ENCODE results near the gene GARNL3.

GARNL3 gene

DNA sequence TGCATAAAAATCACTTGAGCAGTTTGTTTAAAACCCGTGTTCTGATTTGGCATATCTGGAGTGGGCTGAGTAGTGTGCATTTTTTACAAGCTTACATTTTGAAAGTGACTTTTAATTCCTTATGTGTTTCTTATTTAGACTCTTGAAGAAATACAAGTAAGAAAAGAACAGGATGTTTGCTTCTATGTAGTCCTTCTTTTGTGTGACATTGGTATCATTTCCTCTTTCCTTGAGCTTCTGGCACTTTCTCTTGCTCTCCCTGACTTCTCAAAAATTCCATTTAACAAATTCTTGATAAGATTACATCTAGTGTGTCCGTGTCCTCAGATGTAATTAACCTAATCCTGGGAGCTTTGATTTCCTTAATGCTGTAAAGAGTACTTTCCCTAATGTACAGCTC, 12.5 kb downstream of the GARNL3 start:
- DNase-seq (ENCODE audit: low read depth in 2 of 2) = no peak

DNA sequence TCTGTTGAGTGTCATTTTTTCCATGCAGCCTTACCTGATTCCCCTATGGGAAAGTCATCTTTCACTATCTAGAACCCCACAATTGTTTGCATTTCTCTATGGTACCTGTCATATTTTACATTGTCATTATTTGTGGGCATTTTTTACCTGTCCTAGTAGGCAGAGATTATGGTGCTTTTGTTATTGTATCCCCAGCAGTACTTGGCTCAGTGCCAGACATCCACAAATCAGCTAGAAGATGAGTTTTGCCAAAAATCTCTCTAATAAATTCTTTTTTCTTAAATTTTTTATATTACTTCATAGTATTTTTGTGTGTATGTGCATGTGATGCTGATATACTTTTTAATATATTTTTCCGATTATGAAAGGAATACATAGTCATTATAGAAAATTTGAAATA, 13.2 kb downstream of the GARNL3 start:
- DNase-seq (ENCODE audit: low read depth in 2 of 2) = no peak

DNA sequence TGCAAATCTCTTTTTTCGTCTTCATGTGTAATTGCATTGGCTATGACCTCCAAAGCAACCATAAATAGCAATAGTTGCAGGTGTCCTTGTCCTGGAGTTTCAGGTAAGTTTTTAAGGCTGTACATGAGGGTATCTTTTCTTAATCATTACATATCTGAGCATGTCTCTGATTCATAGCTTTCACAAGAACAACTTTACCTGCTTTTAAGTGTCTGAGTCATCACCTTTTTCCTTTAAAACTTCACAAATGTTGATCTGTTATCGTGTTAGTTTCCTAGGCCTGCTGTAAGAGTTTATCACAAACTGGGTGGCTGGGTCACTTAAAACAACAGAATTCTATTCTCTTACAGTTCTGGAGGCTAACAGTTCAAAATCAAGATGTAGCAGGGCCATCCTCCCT, 13.8 kb downstream of the GARNL3 start:
- no peak for DNase-seq (ENCODE audit: low read depth in 2 of 2)

GRCh38 chr9:127279717-127280285, 15.2 kb downstream of the GARNL3 start:
- no peak for DNase-seq (ENCODE audit: low read depth in 2 of 2)

DNA sequence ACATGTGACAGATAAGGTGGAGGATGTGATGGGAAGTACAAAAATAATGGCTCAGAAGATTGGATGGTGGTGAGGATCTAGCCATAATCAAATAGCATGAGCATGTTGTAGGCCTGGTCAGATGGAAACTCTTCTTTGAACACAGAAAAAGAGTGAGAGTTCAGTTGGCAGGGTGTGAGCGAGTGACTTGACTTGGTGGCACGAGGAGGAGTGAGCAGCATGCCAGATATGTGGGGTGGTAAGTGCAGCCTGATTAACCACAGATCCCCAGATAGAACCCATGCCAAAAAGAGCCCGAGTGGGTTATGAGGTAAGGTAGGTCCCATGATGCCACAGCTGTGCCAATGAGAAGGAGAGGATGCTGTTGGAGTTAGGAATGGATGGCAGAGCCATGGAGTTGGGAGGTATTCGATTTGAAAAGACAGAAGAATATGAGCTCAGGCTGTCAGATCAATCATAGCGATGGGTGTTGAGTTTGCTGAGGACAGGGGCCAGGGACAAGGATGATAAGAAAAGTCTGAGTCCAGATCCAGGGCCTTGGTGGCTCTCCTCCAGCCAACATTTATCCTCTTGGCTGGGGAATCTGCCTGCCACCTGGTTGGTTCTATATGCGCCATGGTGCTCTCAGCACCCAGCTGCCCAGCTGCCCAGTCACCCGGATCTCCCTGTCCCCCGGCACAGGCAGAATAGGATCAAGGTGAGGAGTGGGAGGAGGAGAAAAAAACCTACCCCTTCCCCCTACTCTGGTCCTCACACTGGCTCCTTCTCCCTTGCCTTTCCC, 16.5 kb downstream of the GARNL3 start:
- no peak for DNase-seq (ENCODE audit: low read depth in 2 of 2)

GRCh38 chr9:127281891-127282290, 17.3 kb downstream of the GARNL3 start:
- DNase-seq (ENCODE audit: low read depth in 2 of 2) = no peak

- DNase-seq (ENCODE audit: low read depth in 2 of 2) = no peak
Measured at GRCh38 chr9:127282611-127283010, 18.0 kb downstream of the GARNL3 start.

DNA sequence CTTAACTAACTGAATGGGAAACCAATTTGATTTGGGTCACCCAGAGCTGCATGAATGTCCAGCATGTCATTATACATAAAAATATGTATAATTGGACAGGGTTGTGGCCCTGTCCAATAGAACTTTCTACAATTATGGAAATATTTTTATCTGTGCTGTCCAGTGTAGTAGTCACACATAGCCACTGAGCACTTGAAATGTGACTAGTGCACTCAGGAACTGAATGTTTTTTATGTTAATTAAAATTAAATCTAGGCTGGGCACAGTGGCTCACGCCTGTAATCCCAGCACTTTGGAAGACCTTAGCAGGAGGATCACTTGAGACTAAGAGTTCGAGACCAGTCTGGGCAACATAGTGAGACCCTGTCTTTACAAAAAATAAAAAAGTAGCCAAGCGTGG, 18.6 kb downstream of the GARNL3 start:
- DNase-seq (ENCODE audit: low read depth in 2 of 2) = no peak

DNA sequence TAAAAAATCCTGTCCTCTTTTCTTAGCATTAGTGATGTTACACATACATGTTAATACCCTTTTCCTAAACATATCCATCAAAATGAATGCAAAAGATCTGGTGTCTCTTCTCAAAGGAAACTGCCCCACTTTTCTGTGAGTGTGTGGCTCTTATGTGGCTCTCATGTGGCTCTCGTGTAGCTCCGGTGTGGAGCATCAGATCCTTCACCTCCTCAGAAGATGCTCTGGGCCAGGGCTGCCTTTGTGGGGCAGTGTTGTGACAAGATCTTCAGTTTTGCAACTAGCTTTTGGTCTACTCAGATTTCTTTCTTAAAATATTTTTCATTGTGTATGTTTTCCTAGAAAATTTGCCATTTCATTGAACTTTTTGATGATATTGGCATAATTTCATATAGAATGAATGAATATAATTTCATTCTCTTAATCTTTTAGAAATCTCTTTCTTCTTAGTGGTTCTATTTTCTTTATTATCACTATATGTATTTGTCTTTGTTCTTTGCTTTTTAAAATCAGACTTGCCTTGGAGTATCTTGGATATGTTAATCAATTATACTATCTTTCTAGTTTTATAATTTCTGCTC, 19.4 kb downstream of the GARNL3 start:
- DNase-seq (ENCODE audit: low read depth in 2 of 2) = no peak

GRCh38 chr9:127285965-127286364, 21.4 kb downstream of the GARNL3 start:
- DNase-seq (ENCODE audit: low read depth in 2 of 2) = no peak

DNA sequence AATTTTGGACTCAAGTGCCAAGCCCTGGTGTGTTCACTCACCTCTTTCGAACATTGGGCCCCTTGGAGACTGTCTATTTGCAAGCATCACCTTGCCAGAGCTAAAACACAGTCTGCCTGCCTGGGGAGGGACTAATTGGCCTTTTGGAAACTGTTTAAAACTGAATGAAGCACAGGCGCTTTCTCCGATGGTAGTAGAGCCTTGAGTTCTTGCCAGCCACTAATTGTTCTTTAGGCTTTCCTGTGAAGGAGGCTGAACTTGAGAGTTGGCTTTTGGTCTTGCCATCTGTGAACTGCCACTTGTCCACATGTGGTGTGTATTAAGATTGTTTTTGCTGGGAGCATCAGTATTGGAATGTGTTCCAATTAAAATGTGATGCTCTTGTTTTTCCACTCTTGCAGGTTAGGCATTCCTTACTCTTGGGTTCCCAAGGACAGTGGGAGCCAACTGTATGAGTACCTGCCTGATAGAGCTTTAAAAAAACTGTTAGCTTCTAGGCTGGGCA, 26.0 kb downstream of the GARNL3 start:
- DNase-seq (ENCODE audit: low read depth in 2 of 2) = no peak

DNA sequence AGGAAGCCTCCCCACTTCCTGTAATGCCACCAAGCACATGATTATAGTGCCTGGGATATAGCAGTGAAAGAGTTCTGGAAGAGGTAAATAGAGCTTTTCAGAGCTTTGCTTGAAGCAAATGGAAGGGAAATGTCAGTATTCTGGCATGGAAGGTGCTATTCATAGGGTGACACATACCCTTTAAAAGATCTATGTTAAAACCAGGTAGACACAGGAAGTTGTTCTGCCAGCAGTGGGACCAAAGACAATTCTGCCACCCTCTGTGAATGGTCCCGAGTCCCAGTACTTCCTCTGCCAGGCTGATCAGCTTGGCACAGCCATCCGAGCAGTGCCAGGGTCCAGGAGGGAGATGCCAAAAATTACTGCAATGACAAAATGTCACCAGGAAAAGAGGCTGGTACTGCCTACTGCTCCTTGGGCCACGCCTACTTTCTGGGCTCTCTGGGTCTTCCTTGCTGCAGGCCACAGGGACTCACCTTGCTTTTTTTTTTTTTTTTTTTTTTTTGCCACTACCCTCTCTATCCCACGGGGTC, 26.7 kb downstream of the GARNL3 start:
- no peak for DNase-seq (ENCODE audit: low read depth in 2 of 2)

GRCh38 chr9:127292415-127292814, 27.8 kb downstream of the GARNL3 start:
- no peak for DNase-seq (ENCODE audit: low read depth in 2 of 2)

DNA sequence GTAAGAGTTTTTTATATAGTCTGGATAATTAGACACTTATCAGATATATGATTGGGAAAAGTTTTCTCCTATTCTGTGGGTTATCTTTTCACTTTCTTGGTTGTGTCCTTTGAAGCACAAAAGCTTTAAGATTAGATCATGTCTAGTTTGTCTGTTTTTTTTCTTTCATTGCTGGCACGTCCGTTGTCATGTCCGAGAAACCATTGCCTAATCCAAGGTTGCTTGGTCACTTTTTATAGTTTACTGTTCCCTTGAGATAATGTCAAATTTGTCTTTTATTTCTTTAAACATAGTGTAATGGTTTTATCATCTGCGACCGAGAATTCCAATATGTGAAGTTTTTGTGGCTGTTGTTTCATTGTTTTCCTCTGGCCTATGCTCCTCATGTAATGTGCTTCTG, 28.8 kb downstream of the GARNL3 start:
- DNase-seq (ENCODE audit: low read depth in 2 of 2) = no peak

DNA sequence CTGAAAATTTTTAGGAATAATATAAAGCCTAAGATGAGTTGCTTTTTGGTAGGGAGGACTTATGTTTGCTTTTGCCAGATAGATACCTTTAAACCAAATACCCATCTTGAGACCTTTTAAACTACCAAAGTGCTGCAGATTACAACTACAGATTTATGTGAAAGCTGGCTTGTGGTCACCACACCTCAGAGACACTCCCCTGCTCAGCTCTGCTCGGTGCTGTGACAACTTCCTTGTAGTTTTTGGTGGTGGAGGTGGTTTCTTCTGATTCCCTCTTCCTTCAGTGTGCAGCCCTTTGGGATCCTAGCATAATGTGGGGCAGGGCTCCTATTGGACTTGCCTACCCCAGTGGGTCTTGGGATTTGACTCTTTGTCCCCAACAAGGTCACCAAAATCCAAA, 29.2 kb downstream of the GARNL3 start:
- DNase-seq (ENCODE audit: low read depth in 2 of 2) = no peak

DNA sequence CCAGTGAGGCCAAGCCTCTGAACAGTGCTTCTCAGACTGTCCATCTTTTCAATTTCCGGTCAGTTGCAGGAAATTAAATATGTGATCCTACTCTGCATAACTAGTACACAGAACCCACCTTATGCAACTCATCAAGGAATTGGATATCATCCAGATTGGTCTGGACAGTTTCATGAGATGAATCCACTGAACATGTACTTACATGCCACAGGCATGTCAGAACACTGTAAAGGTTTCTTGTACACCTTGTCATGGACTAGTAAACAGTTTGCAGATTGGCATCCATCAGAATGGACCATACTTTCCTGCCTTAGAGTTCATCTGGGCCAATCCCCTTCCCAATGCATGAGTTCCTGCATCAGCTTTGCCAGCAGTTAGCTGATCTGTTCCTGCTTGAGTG, 30.4 kb downstream of the GARNL3 start:
- DNase-seq (ENCODE audit: low read depth in 2 of 2) = no peak

GRCh38 chr9:127300886-127301447, 36.4 kb downstream of the GARNL3 start:
- DNase-seq (ENCODE audit: low read depth in 2 of 2) = no peak

GRCh38 chr9:127303830-127304229, 39.3 kb downstream of the GARNL3 start:
- DNase-seq (ENCODE audit: low read depth in 2 of 2) = no peak

- no peak for DNase-seq (ENCODE audit: low read depth in 2 of 2)
Measured at GRCh38 chr9:127305206-127305837, 40.7 kb downstream of the GARNL3 start.

- DNase-seq (ENCODE audit: low read depth in 2 of 2) = no peak
Measured at GRCh38 chr9:127305838-127306226, 41.3 kb downstream of the GARNL3 start.

GRCh38 chr9:127307802-127308201, 43.2 kb downstream of the GARNL3 start:
- no peak for DNase-seq (ENCODE audit: low read depth in 2 of 2)
